ENCODE data around the gene C5orf46.

- TF ChIP-seq EZH2 (IDR thresholded peaks at IDR 0.05; ENCODE audit: insufficient read depth, poor library complexity, severe bottlenecking) (no peak), EZH2phosphoT487 (IDR thresholded peaks at IDR 0.05; ENCODE audit: insufficient read depth, low read depth) (no peak)
Measured at GRCh38 chr5:147854894-147855773, 51.2 kb downstream of the C5orf46 start.

All from GM23248 (cell line).